ENCODE results near the gene NCOA7. TPM values are rescaled to one million over a fixed set of nuclear protein-coding genes. Genes with fewer than 3 reads are reported as not detected.
A peak's percentile ranks its signal among the peaks of the same experiment; 100 is the strongest.

The NCOA7 gene
- total RNA-seq, 1 experiment from 2014 or later = 67.9 TPM

GRCh38 chr6:125818772-125819260, 28.1 kb downstream of the NCOA7 start:
- Mint-ChIP-seq H3K9me3 (ENCODE audit: unreplicated experiment) (no peaks in the 10 kb centered on the region), H3K4me3 (ENCODE audit: unreplicated experiment) (peak overlapping the region; percentile 63), H3K27me3 (ENCODE audit: insufficient read depth, unreplicated experiment) (no peaks in the 10 kb centered on the region), H3K36me3 (ENCODE audit: insufficient read depth, unreplicated experiment) (no peaks in the 10 kb centered on the region), H3K4me1 (ENCODE audit: low read depth, unreplicated experiment) (peaks cover 33% of the 10 kb centered on the region), H3K27ac (ENCODE audit: unreplicated experiment) (peak overlapping the region; percentile 78)
- DNase-seq = peak in 1 of 2 experiments; percentile 33
- CTCF ChIA-PET = no interaction called here
- POLR2A ChIA-PET = interaction anchor here (1.0 kb wide), 1 partner anchor 37 kb away, joined by 4 read pairs; no protein-coding TSS in a partner anchor
- BruUV-seq (replicated peaks) = no TSS peak
- Histone ChIP-seq H3K4me1 (peaks cover 69% of the 10 kb centered on the region), H3K4me3 (ENCODE audit: low read depth, low read length) (peak overlapping the region; percentile 17), H3K36me3 (ENCODE audit: control insufficient read depth, insufficient read depth, low read length) (no peaks in the 10 kb centered on the region), H3K27me3 (replicated peaks; ENCODE audit: control insufficient read depth, insufficient read depth, low read length) (no peaks in the 10 kb centered on the region), H3K9me3 (no peaks in the 10 kb centered on the region)
- TF ChIP-seq, protein P1, sequence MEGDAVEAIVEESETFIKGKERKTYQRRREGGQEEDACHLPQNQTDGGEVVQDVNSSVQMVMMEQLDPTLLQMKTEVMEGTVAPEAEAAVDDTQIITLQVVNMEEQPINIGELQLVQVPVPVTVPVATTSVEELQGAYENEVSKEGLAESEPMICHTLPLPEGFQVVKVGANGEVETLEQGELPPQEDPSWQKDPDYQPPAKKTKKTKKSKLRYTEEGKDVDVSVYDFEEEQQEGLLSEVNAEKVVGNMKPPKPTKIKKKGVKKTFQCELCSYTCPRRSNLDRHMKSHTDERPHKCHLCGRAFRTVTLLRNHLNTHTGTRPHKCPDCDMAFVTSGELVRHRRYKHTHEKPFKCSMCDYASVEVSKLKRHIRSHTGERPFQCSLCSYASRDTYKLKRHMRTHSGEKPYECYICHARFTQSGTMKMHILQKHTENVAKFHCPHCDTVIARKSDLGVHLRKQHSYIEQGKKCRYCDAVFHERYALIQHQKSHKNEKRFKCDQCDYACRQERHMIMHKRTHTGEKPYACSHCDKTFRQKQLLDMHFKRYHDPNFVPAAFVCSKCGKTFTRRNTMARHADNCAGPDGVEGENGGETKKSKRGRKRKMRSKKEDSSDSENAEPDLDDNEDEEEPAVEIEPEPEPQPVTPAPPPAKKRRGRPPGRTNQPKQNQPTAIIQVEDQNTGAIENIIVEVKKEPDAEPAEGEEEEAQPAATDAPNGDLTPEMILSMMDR (IDR thresholded peaks at IDR 0.05; ENCODE audit: insufficient read depth in 1 of 2, low read depth in 1 of 2, low read length in 1 of 2, severe bottlenecking in 1 of 2, unreplicated experiment in 1 of 2) = no peak
- intact Hi-C loops (cut with micrococcal nuclease; ENCODE audit: unreplicated experiment) = loop anchor here (1.0 kb wide), 2 partner anchors 28 to 33 kb away; no protein-coding TSS in a partner anchor

DNA sequence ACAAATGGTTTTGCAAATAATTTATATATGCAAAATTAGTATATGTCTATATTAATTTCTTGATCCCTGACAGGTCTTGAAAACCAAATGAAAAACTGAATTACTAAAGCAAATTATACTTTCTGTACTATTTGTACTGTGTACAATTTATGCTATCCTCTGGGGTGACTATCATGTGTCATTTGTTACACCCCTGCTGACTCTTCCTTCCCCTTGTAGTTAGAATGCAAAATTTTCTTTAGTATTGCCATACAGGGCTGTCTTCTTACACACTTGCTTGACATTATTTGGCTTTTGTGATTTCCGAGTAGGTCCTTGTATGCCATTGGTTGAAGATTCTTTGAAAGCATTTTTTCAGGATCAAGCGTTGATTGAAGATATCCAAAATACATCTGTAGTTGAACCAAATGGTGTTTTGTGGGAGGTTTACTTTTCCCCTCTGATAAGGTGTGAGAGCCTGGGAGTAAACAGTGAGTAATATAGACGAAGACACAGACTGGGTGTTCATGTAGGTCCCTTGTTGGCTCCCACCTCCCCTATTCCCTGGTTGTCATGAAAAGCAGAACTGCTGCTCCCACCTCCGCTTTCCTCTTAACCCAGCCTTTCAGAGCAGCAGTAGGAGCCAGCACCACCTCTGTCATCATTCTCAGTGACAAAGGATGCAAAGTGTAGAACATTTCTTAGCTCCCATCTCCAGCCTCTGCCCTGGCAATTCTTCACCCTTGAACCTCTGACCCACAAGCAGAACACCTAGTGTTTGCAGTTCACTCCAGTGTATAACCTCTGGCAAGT, 29.0 kb downstream of the NCOA7 start:
- H3K27ac Mint-ChIP-seq (ENCODE audit: unreplicated experiment) = peak overlapping the region; percentile 78
- H3K9me3 ChIP-seq = no peaks in the 10 kb centered on the region
- H3K4me1 ChIP-seq = peaks cover 61% of the 10 kb centered on the region
- H3K36me3 ChIP-seq (ENCODE audit: control insufficient read depth, insufficient read depth, low read length) = no peaks in the 10 kb centered on the region
- intact Hi-C loops (cut with micrococcal nuclease; ENCODE audit: unreplicated experiment) = loop anchor here (1.0 kb wide), 1 partner anchor 33 kb away; no protein-coding TSS in a partner anchor
- ChIA-PET CTCF (no interaction called here), POLR2A (no interaction called here)
- no peak overlapping the region for H3K4me3 ChIP-seq (ENCODE audit: low read depth, low read length)
- TF ChIP-seq, protein P1 (IDR thresholded peaks at IDR 0.05; ENCODE audit: insufficient read depth in 1 of 2, low read depth in 1 of 2, low read length in 1 of 2, severe bottlenecking in 1 of 2, unreplicated experiment in 1 of 2) = no peak
- H3K9me3 Mint-ChIP-seq (ENCODE audit: unreplicated experiment) = no peaks in the 10 kb centered on the region
- no peaks in the 10 kb centered on the region for H3K36me3 Mint-ChIP-seq (ENCODE audit: insufficient read depth, unreplicated experiment)
- peak overlapping the region; percentile 24 for H3K4me3 Mint-ChIP-seq (ENCODE audit: unreplicated experiment)
- DNase-seq = no peak
- H3K4me1 Mint-ChIP-seq (ENCODE audit: low read depth, unreplicated experiment) = peaks cover 27% of the 10 kb centered on the region
- no TSS peak for BruUV-seq (replicated peaks)
- no peaks in the 10 kb centered on the region for H3K27me3 ChIP-seq (replicated peaks; ENCODE audit: control insufficient read depth, insufficient read depth, low read length)
- H3K27me3 Mint-ChIP-seq (ENCODE audit: insufficient read depth, unreplicated experiment) = no peaks in the 10 kb centered on the region

- Histone ChIP-seq H3K27me3 (replicated peaks; ENCODE audit: control insufficient read depth, insufficient read depth, low read length) (no peaks in the 10 kb centered on the region), H3K9me3 (no peaks in the 10 kb centered on the region), H3K4me1 (peaks cover 41% of the 10 kb centered on the region), H3K4me3 (ENCODE audit: low read depth, low read length) (no peak overlapping the region), H3K36me3 (ENCODE audit: control insufficient read depth, insufficient read depth, low read length) (no peaks in the 10 kb centered on the region)
- Mint-ChIP-seq H3K36me3 (ENCODE audit: insufficient read depth, unreplicated experiment) (no peaks in the 10 kb centered on the region), H3K27ac (ENCODE audit: unreplicated experiment) (no peak overlapping the region), H3K4me3 (ENCODE audit: unreplicated experiment) (no peak overlapping the region), H3K9me3 (ENCODE audit: unreplicated experiment) (no peaks in the 10 kb centered on the region), H3K27me3 (ENCODE audit: insufficient read depth, unreplicated experiment) (no peaks in the 10 kb centered on the region), H3K4me1 (ENCODE audit: low read depth, unreplicated experiment) (peaks cover 27% of the 10 kb centered on the region)
- CTCF ChIA-PET = no interaction called here
- intact Hi-C loops (cut with micrococcal nuclease; ENCODE audit: unreplicated experiment) = no loop called here
- BruUV-seq (replicated peaks) = no TSS peak
- no peak for DNase-seq
- POLR2A ChIA-PET = no interaction called here
- TF ChIP-seq, protein P1 (IDR thresholded peaks at IDR 0.05; ENCODE audit: insufficient read depth in 1 of 2, low read depth in 1 of 2, low read length in 1 of 2, severe bottlenecking in 1 of 2, unreplicated experiment in 1 of 2) = no peak
Measured at GRCh38 chr6:125821825-125822281, 31.1 kb downstream of the NCOA7 start.

Measured in Caco-2 (cell line).